Esophagus muscularis mucosa (tissue), 4 donors: Measurements from ENCODE around the gene HAS3.

Experiments used
- CTCF ChIP-seq, 3 experiments: fragments of 200-600 bp in 2 of 3; fragments of 450-650 bp in 1 of 3; sonication (generic) in 2 of 3; IDR thresholded peaks; one replicate each; pipeline ENCODE4 v1.5.1; 2017 to 2019; ENCODE audit warnings: antibody characterized with exemption in 3 of 3, mild to moderate bottlenecking in 2 of 3, moderate library complexity in 1 of 3
- EP300 ChIP-seq: sonication (generic); formaldehyde crosslinking; IDR thresholded peaks from one replicate; pipeline ENCODE4 v1.6.1; 2017; ENCODE audit warnings: antibody characterized with exemption
- POLR2A ChIP-seq: fragments of 450-650 bp; IDR thresholded peaks from one replicate; pipeline ENCODE4 v1.6.1; 2017; ENCODE audit warnings: antibody characterized with exemption, moderate library complexity, mild to moderate bottlenecking, low read depth
- POLR2AphosphoS5 ChIP-seq, 2 donors: sonication (generic); formaldehyde crosslinking; IDR thresholded peaks; one replicate each; pipeline ENCODE4 v1.6.1; 2017; ENCODE audit warnings: antibody characterized with exemption in 2 of 2

GRCh38 chr16:69145658-69146057 lies 40.2 kb downstream of the HAS3 start:
- no peak for TF ChIP-seq POLR2A
- TF ChIP-seq CTCF (IDR thresholded peaks at IDR 0.05): no peak
- TF ChIP-seq EP300: no peak
- no peak for TF ChIP-seq POLR2AphosphoS5 (IDR thresholded peaks at IDR 0.05)
